K562 (cell line): ENCODE results near the gene BSDC1. TPM values are rescaled to one million over a fixed set of nuclear protein-coding genes. Genes with fewer than 3 reads are reported as not detected.

Experiments
- ATF7 ChIP-seq: fragments of 450-650 bp; IDR thresholded peaks from 2 replicates; pipeline ENCODE4 v1.7.1; 2014; ENCODE audit warnings: mild to moderate bottlenecking, moderate library complexity
- BACH1 ChIP-seq: fragments of 200-800 bp; sonication (Bioruptor generic); IDR thresholded peaks from 2 replicates; pipeline ENCODE4 v1.6.1; 2016; ENCODE audit warnings: missing genetic modification characterization, missing compliant biosample characterization
- BDP1 ChIP-seq: IDR thresholded peaks from 3 replicates; pipeline ENCODE4 v1.6.1; 2011; ENCODE audit not compliant: insufficient read length, insufficient read depth
- CREBBP ChIP-seq: IDR thresholded peaks from one replicate; pipeline ENCODE4 v1.6.1; 2012; ENCODE audit warnings: low read depth, mild to moderate bottlenecking, control low read depth, inconsistent platforms, low read length
- EGR1 ChIP-seq: fragments of 450-650 bp; conservative IDR thresholded peaks from 2 replicates; pipeline ENCODE4 v1.6.1; 2017; ENCODE audit warnings: mild to moderate bottlenecking
- GABPB1 ChIP-seq: sonication (generic); formaldehyde crosslinking; IDR thresholded peaks from 2 replicates; pipeline ENCODE4 v1.8.0; 2022; ENCODE audit warnings: mild to moderate bottlenecking, missing genetic modification reagents
- IRF2 ChIP-seq: sonication (generic); formaldehyde crosslinking; IDR thresholded peaks from 2 replicates; pipeline ENCODE4 v1.8.1; 2022; ENCODE audit warnings: mild to moderate bottlenecking, missing genetic modification reagents
- KDM4B ChIP-seq, 2 experiments: fragments of 450-650 bp in 1 of 2; sonication (generic) in 1 of 2; IDR thresholded peaks; 2 replicates each; pipeline ENCODE4 v1.6.1; 2016 to 2017; ENCODE audit warnings: borderline replicate concordance in 2 of 2, antibody characterized with exemption in 1 of 2, low read depth in 1 of 2, mild to moderate bottlenecking in 1 of 2
- MEIS2 ChIP-seq: fragments of 450-650 bp; IDR thresholded peaks from 2 replicates; pipeline ENCODE4 v1.6.1; 2014; ENCODE audit warnings: mild to moderate bottlenecking; ENCODE audit not compliant: partially characterized antibody
- POLR2AphosphoS2 ChIP-seq: IDR thresholded peaks from 2 replicates; pipeline ENCODE4 v1.6.1; 2012; ENCODE audit warnings: low read length, improper control_type of control experiment
- RBM14 ChIP-seq: fragments of 200-400 bp; formaldehyde crosslinking; IDR thresholded peaks from 2 replicates; pipeline ENCODE4 v1.6.1; 2018; ENCODE audit warnings: low read depth, mild to moderate bottlenecking, low read length, moderate library complexity, borderline replicate concordance; ENCODE audit not compliant: insufficient read depth
- SIN3B ChIP-seq: fragments of 450-650 bp; IDR thresholded peaks from 2 replicates; pipeline ENCODE4 v1.6.1; 2017; ENCODE audit warnings: low read depth, mild to moderate bottlenecking, moderate library complexity
- TAF7 ChIP-seq: fragments of 450-650 bp; IDR thresholded peaks from 2 replicates; pipeline ENCODE4 v1.6.1; 2016; ENCODE audit warnings: missing genetic modification characterization, missing compliant biosample characterization
- TBP ChIP-seq: optimal IDR thresholded peaks from 2 replicates; pipeline ENCODE3; 2011; ENCODE audit warnings: low read depth, low read length, improper control_type of control experiment
- TEAD2 ChIP-seq: fragments of 450-650 bp; IDR thresholded peaks from 2 replicates; pipeline ENCODE4 v1.6.1; 2016; ENCODE audit warnings: missing genetic modification characterization, control low read depth, missing compliant biosample characterization
- U2AF2 ChIP-seq: fragments of 200-400 bp; formaldehyde crosslinking; optimal IDR thresholded peaks from 2 replicates; pipeline ENCODE3; 2017; ENCODE audit warnings: low read depth, mild to moderate bottlenecking, low read length
- YY1 ChIP-seq, 3 experiments: IDR thresholded peaks; 2 replicates each; pipeline ENCODE4 v1.6.1; 2011; ENCODE audit warnings: low read length in 2 of 3, mild to moderate bottlenecking in 2 of 3, moderate library complexity in 2 of 3, borderline replicate concordance in 1 of 3, control low read depth in 1 of 3, low read depth in 1 of 3; ENCODE audit not compliant: insufficient read depth in 3 of 3, insufficient replicate concordance in 2 of 3, control insufficient read depth in 1 of 3, insufficient read length in 1 of 3; ENCODE audit errors: extremely low read depth in 1 of 3
- polyA plus RNA-seq, 8 experiments: library from polyadenylated mRNA; depleted of rRNA in 4 of 8; stranded (reverse) in 5 of 8; unstranded in 3 of 8; fragments of >200 nt; fragmentation: Nextera tagmentation in 2 of 8; fragmentation: Illumina TruSeq in 1 of 8; extraction: Ambion mirVana in 2 of 8; extraction: Trizol in 1 of 8; gene quantifications; 2 replicates each; pipeline versions ENCODE4 v1.2.1 to v1.2.3, GENCODE V29; 2011 to 2014; ENCODE audit warnings: inconsistent platforms in 1 of 8, missing spikeins in 1 of 8
- total RNA-seq, 7 experiments: library from RNA; depleted of rRNA in 6 of 7; stranded (reverse); fragments of >200 nt in 6 of 7; fragmentation: Illumina TruSeq in 2 of 7; extraction: Trizol in 2 of 7; gene quantifications; 2 replicates each; pipeline versions ENCODE4 v1.2.1 to v1.2.3, GENCODE V29; 2011 to 2021; ENCODE audit warnings: low replicate concordance in 1 of 7
- TF ChIP-seq, protein P1 (sequence below): sonication (generic); formaldehyde crosslinking; IDR thresholded peaks from 2 replicates; pipeline ENCODE4 v1.8.0; 2022; ENCODE audit warnings: mild to moderate bottlenecking, low read depth, missing genetic modification reagents
- TF ChIP-seq, protein P2 (sequence below), 2 experiments: fragments of 450-650 bp; IDR thresholded peaks; 2 replicates each; pipeline ENCODE4 v1.6.1; 2016; ENCODE audit warnings: mild to moderate bottlenecking in 2 of 2, borderline replicate concordance in 1 of 2, low read depth in 1 of 2, moderate library complexity in 1 of 2

BSDC1 gene
- total and polyA plus RNA-seq, 9 of the 15 experiments (the other 6 are each of a cell fraction or from before 2014, with no cell fraction given), result 10.2 to 96.8 (median 73.1) TPM

DNA sequence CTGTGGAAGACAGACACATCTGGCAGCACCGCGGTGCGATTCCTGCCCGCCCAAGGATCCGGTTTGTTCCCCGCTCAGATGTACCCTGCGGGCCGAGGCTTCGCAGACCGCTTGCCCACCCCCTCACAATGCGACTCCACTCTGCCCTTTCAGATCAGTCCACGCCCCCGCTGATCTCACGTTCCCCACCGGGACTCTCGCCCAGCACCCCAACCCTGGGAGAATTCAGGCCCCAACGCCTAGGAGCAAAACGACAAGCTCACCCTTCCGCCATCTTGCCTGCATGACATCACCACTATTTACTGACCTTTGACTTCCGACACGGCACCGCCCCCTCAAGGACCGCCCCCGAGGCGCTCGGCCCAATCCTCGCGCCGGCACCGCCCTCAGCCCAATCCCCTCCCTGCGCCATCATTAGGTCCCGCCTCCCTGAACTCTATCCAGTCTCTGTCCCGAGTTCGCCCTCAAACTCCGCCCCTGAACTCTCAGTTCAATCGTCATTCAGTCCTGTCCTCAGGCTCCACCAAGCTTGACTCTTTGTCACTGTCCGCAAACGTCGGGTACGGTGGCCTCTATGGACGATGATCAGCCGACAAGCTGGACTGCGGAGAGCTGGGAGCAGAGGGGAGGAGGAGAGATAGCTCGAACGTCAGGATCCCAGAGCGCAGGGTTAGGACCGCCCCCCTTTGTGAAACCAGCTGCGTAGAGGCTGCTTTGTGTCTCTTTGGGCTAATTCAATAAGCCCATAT lies at the start of gene BSDC1 (continued):
- peak; percentile 82 to 94 (median 91) for TF ChIP-seq YY1 (IDR thresholded peaks at IDR 0.05; ENCODE audit: borderline replicate concordance in 1 of 3, control insufficient read depth in 1 of 3, extremely low read depth in 1 of 3, insufficient read depth in 3 of 3, insufficient read length in 1 of 3, insufficient replicate concordance in 2 of 3, low read depth in 1 of 3, low read length in 2 of 3)
- TF ChIP-seq IRF2, result no peak
- peak; percentile 88 for TF ChIP-seq TAF7 (tag)
- no peak; the same call in 1 of the 2 replicates for TF ChIP-seq POLR2AphosphoS2
- no peak for TF ChIP-seq KDM4B (IDR thresholded peaks at IDR 0.05; ENCODE audit: borderline replicate concordance in 2 of 2, low read depth in 1 of 2)
- TF ChIP-seq MEIS2, result peak; percentile 95
- no peak for TF ChIP-seq CREBBP
- TF ChIP-seq, protein P1, sequence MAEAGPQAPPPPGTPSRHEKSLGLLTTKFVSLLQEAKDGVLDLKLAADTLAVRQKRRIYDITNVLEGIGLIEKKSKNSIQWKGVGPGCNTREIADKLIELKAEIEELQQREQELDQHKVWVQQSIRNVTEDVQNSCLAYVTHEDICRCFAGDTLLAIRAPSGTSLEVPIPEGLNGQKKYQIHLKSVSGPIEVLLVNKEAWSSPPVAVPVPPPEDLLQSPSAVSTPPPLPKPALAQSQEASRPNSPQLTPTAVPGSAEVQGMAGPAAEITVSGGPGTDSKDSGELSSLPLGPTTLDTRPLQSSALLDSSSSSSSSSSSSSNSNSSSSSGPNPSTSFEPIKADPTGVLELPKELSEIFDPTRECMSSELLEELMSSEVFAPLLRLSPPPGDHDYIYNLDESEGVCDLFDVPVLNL, result no peak; the same call in 1 of the 2 replicates
- peak; percentile 99 for TF ChIP-seq ATF7
- no peak for TF ChIP-seq BDP1
- TF ChIP-seq EGR1, result peak; percentile 87
- TF ChIP-seq TEAD2, result no peak
- TF ChIP-seq, protein P2, sequence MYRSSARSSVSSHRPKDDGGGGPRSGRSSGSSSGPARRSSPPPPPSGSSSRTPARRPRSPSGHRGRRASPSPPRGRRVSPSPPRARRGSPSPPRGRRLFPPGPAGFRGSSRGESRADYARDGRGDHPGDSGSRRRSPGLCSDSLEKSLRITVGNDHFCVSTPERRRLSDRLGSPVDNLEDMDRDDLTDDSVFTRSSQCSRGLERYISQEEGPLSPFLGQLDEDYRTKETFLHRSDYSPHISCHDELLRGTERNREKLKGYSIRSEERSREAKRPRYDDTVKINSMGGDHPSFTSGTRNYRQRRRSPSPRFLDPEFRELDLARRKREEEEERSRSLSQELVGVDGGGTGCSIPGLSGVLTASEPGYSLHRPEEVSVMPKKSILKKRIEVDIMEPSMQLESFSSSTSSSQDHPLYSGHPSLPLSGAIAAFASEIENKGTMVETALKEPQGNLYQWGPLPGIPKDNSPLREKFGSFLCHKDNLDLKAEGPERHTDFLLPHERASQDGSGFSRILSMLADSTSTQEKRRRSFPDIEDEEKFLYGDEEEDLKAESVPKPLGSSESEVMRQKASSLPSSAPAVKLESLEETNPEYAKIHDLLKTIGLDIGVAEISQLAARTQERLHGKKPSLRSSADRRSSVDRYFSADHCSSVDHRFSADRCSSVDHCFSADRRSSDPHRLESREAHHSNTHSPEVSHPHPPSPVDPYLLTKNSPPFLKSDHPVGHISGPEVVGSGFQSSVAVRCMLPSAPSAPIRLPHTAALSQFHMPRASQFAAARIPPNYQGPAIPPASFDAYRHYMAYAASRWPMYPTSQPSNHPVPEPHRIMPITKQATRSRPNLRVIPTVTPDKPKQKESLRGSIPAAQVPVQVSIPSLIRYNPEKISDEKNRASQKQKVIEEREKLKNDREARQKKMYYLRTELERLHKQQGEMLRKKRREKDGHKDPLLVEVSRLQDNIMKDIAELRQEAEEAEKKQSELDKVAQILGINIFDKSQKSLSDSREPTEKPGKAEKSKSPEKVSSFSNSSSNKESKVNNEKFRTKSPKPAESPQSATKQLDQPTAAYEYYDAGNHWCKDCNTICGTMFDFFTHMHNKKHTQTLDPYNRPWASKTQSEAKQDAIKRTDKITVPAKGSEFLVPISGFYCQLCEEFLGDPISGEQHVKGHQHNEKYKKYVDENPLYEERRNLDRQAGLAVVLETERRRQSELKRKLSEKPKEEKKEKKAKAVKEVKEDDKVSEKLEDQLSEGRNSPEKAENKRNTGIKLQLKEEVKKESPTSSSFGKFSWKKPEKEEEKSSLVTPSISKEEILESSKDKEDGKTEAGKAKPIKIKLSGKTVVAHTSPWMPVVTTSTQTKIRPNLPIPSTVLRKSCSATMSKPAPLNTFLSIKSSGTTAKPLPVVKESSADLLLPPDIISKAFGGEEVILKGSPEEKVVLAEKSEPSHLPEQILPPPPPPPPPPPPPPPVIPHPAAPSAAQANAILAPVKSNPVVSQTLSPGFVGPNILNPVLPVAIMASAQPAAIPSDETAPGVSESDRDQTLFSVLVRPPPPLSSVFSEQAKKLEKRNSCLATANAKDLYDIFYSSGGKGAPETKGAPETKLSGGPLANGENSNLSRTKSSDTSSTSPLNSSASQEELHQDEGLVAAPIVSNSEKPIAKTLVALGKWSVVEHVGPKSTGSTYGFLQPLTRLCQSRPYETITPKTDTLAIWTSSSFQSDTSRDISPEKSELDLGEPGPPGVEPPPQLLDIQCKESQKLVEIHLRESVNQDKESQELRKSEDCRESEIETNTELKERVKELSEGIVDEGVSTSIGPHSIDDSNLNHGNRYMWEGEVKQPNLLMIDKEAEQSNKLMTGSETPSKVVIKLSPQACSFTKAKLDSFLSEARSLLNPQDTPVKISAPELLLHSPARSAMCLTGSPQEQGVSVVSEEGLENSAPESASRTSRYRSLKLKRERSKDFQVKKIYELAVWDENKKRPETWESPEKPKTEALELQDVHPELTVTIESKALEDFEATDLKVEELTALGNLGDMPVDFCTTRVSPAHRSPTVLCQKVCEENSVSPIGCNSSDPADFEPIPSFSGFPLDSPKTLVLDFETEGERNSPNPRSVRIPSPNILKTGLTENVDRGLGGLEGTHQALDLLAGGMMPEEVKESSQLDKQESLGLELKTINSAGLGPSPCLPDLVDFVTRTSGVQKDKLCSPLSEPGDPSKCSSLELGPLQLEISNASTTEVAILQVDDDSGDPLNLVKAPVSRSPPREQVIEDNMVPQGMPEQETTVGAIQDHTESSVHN (IDR thresholded peaks at IDR 0.05; ENCODE audit: borderline replicate concordance in 1 of 2, low read depth in 1 of 2), result no peak
- no peak for TF ChIP-seq BACH1 (tag)
- TF ChIP-seq GABPB1 (CRISPR knock-in tag), result peak; percentile 82
- peak; percentile 86 for TF ChIP-seq TBP
- TF ChIP-seq RBM14, result no peak
- TF ChIP-seq SIN3B, result peak; percentile 98
- TF ChIP-seq U2AF2, result no peak
